HG03354 (cell line): ENCODE results near the gene GRIN1.

Experiments
- ATAC-seq: cut with Tn5 transposase; IDR thresholded peaks from one replicate; pipeline ENCODE4 v1.9.1; 2021; ENCODE audit warnings: mild to moderate bottlenecking; ENCODE audit not compliant: unreplicated experiment, poor library complexity, severe bottlenecking

Gene GRIN1

DNA sequence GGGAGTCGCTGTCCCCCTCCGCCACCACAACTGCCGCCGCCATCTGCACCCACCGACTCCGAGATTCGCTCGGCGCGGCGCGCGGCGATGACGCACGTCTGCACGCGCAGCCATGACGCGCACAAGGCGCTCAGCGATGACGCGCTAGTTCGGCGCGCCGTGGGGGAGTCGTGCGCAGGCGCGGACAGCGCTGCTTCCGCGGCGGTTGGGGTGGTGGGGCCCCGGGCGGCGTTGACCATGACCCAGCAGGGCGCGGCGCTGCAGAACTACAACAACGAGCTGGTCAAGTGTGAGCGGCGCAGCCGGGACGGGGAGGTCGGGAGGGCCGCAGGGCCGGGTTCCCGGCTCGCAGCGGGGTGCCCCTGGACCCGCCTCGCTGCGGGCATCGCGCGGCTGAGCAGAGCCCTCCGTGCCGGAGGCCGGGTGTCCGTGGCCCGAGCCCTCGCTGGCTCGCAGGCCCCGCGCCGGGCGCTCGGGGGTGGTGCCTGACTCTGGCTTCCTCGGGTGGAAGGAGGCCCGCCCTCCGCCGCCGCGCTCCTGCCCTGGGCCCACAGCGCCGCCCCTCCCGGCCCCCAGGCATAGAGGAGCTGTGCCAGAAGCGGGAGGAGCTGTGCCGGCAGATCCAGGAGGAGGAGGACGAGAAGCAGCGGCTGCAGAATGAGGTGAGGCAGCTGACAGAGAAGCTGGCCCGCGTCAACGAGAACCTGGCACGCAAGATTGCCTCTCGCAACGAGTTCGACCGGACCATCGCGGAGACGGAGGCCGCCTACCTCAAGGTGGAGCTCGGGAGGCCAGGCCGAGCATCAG, 49.7 kb downstream of the GRIN1 start, which contains the start of the genes ANAPC2 and SSNA1:
Gene ANAPC2, minus strand, starts transcription at position 71 of the 807 bp plus-strand sequence. Its CDS starts 28 bp downstream, at position 43.
Gene SSNA1, plus strand, starts transcription at position 187 of the 807 bp plus-strand sequence. Its CDS starts 51 bp downstream, at position 238.
- peak; percentile 80 for ATAC-seq

DNA sequence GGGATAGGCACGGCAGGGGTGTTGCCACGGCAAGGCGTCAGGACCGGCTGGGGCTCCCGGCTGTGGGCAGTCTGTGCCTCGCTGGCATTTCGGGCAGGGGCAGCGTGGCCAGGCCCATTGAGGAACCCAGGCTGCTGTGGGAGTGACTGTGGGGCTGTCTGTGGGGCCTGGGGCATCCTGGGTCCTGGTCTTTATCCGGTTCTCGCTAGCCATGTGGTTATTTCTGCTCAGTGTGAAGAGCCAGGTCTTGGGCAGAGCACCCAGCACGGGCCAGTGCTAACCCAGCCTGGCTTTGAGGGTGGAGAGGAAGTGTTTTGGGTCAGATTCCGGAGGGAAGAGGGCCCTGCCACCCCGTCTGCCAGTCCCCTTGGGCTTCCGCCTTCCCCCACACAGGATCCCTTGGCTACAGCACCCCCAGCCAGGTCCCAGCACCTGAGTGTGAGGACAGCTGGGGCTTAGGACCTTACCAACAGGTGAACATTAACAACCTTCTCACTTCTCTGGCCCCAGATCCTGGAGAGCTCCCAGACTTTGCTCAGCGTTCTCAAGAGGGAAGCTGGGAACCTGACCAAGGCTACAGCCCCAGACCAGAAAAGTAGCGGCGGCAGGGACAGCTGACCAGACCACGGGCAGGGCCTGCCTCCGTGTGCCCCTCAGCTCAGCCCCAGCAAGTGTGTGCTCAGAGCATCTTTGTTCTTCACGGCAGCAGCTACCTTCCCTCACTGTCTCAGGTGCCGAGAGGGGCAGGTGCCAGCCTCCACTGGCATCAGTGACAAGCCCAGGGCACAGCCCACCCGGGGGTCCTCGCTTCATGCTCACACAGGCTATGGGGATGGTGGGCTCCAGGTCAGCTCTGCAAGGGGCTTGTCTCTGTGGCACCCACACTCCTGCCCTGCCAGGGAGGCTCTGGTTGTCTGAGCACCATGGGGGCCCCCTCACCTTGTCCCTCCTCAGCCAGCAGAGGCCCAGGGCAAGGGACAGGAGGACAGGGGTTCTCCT, 50.6 kb downstream of the GRIN1 start:
- ATAC-seq: no peak

DNA sequence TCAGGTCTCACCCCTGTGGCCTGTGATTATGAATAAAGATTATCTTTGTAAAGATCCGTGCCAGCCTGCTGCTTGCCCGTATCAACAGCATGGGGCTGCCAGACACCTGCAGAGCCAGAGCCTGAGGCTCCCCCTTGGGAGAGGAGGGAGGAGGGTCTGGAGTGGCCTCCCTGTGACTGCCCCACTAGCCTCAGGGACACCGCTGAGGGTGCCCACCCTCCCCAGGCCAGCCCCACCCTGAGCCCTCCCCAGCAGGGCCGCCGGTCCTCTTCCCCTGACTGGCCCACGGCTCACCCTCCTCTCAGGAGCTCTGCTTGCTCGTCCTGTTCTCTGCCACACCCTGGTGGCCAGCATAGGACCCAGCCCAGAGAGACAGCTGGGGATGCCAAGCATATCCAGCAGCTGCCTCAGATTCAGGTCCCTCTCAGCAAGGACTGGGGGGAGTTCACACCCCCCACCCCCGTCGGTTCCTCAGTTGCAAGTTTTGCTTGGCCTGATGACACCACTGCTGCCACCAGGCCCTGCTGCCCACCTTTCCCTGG, 51.4 kb downstream of the GRIN1 start:
- ATAC-seq: no peak

DNA sequence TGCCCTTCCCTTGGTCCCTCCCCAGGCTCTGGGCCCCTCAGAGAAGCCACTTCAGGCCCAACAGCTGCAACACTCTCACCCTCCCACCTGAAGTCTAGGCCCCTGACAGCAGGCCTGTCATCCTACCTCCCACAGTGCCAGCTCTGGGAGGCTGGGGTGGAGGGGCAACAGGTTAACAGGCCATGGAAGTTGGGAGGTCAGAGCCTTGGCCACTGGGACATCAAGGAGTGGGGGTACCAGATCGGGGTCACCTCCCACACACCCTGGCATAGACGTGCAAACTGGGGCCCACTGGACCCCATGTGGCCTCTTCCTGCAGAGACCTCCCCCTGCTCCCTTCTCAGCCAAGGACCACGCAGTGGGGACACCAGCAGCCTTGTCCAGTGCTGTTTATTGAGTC, 52.3 kb downstream of the GRIN1 start:
- no peak for ATAC-seq

DNA sequence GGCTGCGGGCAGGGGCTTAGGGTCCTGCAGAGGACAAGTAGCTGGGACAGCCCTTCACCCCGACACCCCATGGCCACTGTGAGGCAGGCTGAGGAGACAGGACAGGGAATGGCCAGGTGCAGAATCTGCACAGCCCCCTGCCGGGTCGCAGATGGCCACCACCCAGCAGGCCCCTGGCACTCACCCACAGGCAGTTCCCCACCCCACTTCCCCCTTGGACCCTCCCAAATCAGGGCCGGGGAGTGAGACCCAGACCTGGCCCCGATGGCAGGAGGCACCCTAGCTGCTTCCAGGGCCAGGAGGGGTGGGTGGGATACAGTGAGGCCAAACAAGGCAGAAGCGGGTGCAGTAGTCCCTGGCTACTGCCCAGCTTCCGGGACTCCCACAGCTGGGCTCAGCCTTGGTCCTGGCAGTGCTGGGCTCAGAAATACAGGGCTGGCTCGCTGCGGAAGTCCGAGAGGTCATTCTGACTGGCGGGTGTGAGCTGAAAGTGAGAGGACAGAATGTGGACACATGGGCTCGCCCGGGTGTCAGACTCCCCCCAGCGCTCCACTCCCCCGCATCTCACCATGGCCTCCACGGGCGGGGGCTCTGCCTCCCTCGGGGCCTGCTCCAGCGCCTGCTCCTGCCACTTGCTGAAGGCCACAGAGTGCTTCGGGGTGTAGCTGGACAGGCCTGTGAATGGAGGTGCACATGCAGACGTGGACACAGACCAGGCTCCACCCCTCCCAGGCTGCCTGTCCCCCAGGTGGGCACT, 52.9 kb downstream of the GRIN1 start:
- no peak for ATAC-seq

DNA sequence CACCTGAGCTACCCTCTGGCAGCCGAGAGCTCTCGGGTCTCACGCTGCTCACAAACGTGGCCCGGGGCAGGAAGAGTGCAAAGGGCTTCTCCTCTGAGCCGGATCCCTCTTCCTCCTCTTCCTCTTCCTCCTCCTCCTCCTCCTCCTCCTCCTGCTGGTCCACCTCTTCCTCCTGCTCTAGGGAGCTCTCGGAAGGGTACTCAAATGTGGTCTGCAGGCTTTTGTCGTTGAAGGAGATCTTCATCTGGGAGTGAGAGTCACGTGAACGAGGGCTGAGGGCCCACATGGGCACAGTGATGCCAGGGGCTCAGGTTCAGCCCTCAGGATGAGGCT, 53.5 kb downstream of the GRIN1 start:
- no peak for ATAC-seq

DNA sequence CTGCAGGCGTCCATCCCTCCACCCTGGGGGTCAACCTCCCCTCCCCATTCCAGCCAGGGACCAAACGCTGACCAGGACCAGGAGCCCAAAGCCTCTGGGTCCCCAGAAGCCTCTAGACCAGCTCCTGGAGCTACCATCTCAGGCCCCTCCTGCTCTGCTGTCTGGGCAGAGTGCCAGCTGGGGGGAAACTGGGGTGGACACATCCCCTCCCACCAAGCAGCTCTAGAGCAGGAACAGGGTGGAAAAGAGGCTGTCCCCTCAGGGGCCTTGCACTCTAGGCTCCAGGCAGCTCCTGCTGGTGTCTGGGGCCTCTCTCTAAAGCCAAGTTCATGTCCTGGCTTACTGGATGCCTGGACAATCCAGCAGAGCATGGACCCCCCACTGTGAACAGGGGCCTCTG, 53.9 kb downstream of the GRIN1 start:
- no peak for ATAC-seq

DNA sequence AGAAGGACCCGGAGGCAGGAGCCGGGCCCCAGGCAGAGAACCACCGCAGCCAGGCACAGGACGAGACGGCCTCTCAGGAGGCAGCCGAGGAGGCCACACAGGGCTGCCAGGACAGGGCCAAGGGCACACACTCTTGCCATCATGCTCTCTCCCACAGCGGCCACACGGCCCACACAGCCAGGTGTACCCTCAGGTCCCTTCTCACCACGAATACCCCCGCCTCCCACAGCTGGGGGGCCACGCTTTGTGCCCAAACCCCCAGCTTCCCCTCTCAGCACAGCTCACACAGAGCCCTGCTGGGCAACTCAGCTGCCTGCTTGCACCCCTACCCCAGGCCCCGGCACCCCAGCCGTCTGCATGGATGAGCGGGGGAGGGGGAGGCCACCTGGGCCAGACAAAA, 54.8 kb downstream of the GRIN1 start:
- ATAC-seq: no peak

DNA sequence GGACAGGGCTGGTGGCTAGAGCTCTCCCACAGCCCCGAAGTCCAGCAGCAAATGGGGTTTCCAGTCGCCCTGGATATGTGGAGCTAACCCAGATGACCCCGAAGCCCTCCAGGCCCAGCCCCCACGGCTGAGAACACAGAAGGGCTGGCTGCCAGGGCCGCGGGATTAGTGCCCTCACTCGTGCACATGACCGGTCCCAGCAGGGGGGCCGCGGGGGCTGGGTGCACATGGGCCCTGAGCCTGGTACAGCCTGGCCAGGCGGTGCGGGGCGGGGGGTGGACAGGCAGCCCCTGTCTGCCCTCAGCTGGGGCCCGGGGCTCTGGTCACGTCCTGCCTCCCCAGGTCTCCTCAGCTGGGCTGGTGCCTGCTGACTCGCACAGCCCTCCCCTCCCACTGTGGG, 55.4 kb downstream of the GRIN1 start:
- no peak for ATAC-seq

DNA sequence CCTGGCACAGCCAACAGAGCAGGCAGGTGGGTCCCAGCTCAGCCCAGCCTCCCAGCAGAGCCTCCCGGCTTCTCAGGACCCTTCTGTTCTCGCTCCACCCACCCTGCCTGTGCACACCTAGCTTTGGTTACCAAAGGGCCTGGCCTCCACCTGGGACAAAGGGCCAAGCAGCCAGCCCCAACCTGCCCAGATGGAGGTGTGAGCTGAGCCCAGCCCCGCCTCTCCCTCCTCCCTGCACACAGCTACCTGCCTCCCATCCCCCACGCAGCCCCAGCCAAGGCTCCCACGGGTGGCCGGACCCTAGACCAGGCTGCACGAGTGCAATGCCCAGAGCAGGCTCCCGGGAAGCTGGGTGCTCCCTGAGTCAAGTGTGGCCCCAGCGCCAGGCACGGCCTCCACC, 56.0 kb downstream of the GRIN1 start:
- ATAC-seq: no peak

DNA sequence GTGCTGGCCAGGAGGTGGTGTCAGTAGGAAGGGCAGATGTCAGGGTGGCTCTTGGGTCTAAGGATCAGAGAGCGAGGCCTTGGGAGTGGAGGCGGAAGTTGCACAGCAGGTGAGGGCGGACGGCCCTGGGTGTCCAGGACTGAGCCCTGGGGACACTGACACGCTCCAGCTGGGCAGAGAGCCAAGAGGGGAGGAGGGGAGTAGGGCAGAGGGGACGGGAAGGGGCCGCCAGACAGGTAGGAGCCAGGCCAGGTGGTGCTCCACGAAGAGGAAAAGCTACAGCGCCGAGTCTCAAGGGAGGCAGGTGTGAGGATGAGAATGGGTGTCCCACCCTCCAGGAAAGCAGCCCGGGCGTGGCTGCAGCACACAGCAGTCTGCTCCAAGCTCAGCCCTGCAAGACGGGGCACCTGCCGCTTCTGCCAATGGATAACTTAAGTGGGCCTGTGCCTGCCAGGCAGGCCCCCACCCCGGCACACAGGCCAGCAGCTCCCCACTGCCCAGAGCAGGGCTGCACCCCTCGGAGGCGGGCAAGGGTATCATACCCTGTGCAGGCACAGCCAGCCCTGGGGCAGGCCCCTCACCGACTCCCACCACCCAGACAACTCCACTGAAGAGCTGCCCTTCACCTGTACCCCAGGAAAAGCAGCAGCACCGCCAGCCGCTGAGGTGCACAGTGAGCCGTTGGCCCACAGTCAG, 56.7 kb downstream of the GRIN1 start:
- no peak for ATAC-seq

DNA sequence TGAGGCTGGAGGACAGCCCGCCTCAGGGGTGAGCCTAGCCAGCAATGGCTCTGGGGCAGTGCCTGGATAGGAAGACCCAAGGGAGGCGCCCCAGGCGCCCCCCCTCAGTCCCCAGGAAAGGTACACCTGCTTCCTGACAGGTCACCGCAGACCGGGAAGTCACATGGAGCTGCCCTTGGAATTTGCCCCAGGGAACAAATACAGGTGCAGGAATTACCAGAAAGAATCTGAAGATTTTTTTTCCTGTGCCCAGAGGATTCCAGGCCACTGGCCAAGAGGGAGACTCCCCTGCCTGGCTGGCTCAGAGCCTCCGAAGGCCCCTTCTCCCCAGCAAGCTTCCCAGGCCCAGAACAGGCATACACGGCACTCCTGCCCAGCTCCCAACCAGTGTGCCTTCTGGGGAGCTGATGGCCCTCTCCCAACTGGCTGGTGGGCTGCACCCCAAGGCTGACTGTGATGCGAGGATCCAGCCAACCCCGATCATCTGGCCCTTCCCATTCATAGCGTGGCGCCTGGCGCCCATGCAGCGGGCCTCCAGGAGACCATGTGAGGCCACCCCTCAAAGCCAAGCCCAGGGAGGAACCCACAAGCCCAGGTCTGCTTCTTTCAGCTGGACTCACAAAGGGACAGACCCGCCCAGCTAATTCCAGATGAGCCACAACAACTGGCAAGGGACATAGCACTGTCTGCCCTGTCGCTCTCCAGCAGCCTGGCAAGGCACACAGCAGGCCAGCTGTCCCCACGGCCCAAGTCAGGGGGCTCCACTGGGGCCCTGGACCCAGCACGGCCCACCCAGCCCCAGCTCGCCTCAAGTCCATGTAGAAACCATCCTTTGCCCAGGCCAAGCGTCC, 59.3 kb downstream of the GRIN1 start:
- no peak for ATAC-seq

DNA sequence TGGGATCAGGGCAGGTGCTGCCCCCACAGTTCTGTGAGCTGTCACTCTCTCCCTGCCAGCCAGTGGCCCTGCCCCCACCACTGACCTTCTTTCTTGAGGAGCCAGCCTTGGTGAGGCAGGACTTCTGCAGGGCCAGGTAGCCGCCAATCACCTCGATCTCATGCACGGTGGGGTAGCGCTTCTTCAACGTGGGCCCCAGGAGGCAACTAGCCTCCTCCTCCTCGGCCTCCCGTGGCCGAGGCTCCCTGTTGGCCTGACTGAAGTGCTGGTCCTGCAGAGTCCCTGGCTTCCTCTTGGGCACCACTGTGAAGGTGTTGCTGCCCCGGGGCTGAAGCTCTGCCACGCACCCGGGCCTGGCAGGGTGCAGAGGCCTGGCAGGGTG, 59.9 kb downstream of the GRIN1 start:
- ATAC-seq: no peak

DNA sequence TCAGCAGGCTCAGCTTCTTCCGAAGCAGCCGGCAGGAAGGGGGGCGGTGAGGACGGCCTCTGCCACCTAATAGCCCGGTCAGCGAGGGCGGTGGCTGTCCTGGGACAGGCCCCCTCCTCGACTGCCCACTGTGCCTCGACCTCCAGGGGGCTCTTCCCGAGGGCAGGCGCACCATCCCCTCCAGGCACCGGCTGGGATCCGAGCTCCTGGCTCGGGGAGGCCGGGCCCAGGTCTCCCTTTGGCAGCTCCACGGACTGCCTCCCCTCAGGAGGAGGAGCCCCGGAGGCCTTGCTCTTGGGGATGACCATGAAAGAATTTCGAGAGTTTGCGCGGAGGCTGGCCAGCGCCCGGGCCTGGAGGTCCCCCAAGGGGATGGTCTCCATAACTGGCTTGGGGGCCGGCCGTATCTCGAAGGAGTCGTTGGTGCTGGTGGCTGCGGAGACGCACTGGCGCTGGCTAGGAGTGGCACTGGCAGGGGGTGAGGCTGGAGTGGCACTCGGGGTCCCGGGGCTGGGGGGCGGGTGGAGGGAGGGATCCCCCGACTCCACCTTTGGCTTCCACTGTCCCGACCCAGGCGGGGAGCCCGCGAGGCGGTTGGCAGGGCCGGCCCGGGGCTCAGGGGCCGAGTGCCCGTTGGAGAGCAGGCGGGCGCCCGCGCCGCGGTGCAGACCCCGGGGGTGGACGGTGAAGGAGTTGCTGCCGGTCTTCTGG, 60.6 kb downstream of the GRIN1 start:
- no peak for ATAC-seq

DNA sequence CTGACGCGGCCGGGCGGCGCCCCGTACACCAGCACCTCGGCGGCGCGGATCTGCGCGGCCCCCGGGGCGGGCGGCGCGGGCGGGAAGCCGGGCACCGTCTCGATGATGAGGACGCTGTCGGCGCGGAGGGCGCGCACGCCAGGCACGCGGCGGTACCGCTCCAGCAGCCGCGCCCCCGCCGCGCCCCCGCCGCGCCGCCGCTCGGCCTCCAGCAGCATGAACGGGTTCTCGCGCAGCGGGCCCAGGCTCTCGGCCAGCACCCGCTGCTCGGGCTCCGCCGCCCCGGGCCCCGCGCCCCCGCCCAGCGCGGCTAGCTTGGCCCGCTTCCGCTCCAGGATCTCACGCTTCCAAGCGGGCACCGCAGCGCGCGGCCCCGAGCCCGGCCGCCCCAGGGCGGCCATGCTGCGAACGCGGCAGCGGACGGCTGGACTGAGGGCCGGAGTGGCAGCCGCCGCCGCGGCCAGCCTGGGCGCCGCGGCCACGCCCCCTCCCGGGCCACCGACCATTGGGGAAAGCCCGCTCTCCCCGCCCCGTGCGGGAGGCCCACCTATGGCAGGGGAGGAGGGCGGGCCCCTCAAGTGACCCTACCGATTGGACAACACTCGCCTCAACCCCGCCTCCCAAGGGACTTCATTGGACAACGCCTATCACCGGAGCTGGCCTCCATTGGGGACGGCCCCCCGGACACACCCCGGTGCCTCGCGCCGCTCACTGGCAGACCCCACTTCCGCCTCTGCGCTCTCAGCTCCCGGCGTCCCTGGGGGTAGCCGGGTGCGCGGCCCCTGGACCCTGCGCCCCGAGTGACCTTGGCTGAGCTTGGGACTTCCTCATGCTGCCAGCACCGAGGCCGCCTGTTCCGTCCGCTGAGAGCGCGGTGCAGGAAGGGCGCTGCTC, 61.6 kb downstream of the GRIN1 start, which contains the start of gene TPRN:
Gene TPRN, minus strand, starts transcription at position 431 of the 894 bp plus-strand sequence. Its CDS starts 30 bp downstream, at position 401.
- ATAC-seq: peak; percentile 86

DNA sequence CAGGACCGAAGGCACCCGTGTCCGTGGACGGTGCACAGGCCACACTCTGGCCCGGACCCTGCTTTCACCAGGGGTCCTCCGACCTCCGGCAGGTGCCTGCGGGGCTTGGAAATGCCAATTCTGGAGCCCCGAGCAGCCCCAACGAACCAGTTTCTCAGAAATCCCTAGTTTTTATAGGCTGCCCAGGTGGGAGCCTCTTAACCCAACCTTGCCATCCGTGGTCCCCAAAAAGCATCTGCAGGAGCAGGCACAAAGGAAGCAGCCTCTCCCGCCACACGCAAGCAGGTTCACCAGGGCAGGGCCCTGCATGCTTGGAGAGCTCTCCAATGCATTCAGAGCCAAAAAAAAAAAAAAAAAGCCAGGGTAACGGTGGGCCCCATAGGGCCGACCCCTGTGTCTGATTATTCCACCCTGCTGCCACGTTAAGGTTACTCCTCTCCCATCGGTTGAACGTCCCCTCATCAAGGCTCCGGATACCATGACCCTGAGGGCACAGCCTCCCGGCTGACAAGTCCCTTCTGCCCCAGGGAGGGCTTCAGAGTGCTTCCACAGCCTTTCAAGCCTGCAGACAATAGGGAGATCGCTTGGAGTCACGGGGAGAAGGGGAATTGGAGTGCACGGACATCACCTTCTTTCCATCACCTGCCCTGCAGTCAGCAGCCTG, 62.4 kb downstream of the GRIN1 start:
- ATAC-seq: no peak
